CD4-positive, alpha-beta T cell treated with Interleukin-2 at 100 ng/mL for 4 hours (primary cell): ENCODE data around the gene CACNA1B.
"Not testable (repeated sequence)": the region's sequence is repeated elsewhere in the genome, so short reads cannot be mapped to it uniquely, and the experiment has no call there.

Experiments
- DNase-seq: peaks from one replicate; pipeline ENCODE4 v3.0.0-alpha.2; 2020; ENCODE audit warnings: low spot score

The CACNA1B gene

DNA sequence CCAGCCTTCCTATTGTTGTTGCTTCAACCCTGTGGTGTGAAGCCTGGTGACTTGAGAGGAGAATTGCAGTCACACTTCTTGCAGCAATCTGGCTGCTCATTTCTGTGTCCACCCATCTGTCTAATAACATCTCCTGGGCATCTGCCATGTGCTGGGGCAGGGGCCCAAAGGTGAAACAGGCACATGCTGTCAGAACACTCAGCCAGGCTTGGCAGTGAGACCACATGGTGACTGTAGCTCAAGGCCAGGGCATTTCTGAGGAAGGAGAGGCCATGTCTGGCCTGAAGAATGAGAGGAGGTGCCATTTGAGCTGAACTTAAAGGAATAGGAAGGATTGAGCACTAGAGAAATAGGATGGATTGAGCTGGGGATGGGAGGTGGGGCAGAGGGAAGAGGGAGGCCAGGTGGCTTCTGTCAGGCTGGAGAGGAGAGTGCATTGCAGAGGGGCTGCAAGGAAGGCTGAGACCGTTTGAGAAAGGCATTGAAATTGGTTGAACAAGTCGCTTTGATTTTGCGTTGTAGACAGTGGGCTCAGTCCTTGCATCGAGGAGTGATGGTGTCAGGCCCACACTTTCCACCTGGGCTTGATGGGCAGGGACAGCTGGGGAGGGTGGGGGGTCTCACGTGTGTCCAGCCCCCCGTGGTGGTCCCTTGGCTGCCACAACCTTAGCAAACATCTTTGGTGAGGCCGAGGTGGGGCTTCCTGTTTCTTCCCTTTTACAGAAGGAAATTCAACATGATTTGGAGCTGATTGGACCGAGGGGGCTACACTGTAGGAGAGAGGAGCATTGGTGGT, 222.4 kb downstream of the CACNA1B start:
- no peak for DNase-seq

DNA sequence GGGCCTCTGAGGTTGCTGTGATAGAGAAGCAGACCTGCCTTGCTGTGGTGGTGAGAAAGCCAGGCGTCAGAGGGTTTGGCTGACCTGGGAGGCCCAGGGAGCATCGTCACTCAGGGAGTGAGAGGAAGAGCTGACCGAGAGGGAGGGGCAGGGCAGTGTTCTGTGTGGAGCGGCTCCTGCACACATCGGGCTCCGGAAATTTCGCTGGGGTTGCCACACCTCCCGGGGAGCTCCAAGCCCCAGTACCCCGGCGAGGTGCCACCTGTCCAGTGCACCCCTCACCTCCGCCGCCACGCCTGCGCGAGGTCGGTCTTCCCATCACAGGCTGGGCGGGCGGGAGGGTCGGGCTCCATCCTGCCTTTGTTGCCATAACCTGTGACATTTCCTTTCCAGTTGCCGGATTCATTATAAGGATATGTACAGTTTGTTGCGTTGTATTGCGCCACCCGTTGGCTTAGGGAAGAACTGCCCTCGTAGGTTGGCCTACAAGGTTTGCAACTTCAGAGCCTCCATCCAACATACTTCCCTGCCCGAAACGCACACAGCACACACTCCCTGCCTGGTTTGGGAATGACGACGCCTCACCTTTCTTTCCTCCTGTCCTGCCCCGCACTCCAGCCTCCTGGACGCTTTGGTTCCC, 223.2 kb downstream of the CACNA1B start:
- DNase-seq = no peak

DNA sequence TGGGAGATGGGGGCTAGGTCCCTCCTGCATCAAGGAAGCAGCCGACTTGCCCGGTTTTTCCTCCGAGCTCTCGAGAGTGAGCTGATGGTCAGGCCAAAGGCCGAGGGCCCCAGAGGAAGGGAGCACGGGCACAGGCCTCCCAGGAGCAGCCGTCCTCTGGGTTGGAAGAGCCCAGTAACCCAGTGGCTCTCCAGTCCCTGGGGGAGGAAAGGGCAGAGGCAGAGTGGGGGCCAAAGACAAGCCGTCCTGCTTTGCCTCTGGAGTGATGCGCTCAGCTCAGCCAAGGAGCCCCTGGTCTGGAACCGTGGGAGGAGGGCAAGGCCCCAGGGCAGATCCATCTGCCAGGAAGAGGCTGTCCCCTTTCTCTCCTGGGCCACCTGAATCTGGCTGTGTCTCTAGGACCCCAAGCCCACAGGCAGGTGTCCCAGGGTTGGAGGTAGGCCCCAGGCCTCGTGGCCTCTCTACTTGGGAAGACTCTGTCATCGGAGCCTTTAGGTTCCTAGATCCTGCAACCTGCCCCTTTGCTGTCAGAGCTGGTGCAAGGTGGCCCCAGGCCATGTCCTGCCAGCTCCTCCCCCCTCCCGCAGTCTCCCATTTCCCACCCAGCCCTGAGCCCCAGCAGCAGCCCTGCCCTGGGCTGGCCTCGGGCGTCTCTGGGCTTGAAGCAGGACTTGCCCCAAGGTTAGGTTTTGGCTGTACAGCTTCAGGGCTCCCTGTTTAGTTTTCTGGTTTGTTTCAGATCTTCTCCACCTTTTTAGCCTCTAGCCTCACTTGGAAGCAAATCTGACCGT, 224.1 kb downstream of the CACNA1B start:
- no peak for DNase-seq

- no peak for DNase-seq
Observed at GRCh38 chr9:138102246-138103051, 224.9 kb downstream of the CACNA1B start.

DNA sequence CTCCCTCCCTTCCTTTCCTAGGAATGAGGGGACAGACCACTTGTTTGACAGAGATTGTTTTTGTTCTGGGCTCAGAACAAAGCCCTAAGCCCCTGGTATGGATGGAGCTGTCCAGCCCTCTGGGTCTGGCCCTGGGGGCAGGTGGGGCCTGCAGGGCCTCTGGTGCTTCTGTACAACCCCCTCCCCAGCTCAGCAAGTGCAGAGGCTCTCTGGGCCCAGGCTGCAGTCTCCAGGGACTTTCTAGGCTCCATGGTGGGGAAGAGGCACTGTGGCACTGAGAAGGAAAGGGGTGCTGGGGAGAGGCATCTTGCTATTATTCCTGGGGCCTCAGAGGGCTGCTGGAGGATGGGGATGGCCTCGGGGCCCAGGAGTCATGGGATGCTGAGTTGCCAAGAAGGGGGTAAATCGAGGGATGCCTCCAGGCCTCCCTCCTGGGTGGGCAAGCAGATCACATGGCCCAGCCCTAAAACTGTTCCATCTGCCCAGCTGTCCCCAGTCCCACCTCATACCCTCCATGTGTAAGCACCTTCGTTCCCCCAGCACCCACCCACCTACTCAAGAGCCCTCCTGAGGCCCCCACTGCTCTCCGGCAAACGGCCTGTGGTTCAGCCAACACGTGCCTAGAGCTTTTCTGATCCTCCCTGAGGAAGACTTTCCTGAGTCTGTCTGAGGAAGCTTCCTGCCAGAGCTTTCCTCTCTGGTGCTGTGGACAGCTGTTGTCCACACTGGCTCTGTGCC, 225.7 kb downstream of the CACNA1B start:
- no peak for DNase-seq

- DNase-seq = no peak
Observed at GRCh38 chr9:138103849-138104206, 226.2 kb downstream of the CACNA1B start.

- DNase-seq = no peak
Observed at GRCh38 chr9:138104251-138105122, 226.9 kb downstream of the CACNA1B start.

DNA sequence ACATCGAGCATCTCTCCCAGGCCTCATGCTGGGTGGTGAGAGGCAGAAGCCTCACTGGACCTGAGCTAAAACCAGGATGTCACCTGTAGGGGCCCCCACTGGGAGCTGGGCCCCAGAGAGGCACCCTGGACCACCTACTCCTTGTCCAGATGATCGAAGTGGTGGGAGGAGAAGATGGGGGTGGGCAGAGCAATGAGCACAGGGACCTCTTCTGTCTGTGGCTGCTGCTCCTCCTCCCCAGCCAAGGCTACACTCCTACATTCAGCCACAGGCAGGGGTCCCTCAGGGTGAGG, 227.5 kb downstream of the CACNA1B start:
- no peak for DNase-seq

- DNase-seq = no peak
Observed at GRCh38 chr9:138105561-138106505, 228.3 kb downstream of the CACNA1B start.

DNA sequence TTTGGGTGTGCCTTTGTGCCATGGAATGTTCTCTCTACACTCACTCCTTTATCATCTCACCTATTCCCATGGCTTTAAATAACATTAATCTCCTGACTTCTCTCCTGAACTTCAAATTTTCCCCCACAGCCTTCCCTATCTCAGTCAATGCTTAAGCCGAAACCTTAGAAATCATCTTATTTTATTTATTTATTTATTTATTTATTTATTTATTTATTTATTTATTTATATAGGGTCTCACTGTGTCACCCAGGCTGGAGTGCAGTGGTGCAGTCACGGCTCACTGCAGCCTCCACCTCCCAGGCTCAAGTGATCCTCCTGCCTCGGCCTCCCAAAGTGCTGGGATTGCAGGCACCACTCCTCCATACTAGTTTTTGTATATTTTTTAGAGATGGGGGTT, 229.5 kb downstream of the CACNA1B start:
- DNase-seq = not testable (repeated sequence)

- no peak for DNase-seq
Observed at GRCh38 chr9:138111607-138112006, 234.0 kb downstream of the CACNA1B start.

DNA sequence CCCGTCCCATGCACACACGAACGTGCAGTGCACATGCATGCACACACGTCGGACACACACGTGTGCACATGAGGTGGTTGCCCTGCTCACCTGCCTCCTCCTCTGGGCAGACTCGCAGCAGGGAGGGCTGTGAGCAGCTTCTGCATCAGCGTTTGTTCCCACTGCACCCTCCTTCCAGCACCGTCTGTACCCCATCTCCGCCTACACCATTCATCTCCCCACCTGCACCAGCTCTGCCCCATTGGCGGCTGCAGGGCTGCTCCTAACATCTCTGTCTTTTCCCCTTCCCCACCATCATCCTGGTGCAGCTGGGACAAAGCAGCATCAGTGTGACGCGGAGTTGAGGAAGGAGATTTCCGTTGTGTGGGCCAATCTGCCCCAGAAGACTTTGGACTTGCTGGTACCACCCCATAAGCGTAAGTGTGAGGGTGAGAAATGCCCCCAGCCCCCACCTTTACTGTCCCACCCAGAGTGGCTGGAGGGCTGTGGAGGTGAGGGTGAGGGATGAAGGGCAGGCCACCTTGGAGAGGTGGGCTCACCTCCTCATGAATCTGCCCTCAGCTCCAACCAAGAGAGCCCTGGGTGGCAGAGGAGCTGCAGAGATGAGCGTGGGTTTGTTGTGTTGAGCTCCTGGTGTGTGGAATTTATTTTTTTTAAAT, 234.6 kb downstream of the CACNA1B start:
- no peak for DNase-seq

- no peak for DNase-seq
Observed at GRCh38 chr9:138112791-138113600, 235.4 kb downstream of the CACNA1B start.

GRCh38 chr9:138113701-138114325, 236.2 kb downstream of the CACNA1B start:
- DNase-seq = not testable (repeated sequence)

GRCh38 chr9:138114501-138115245, 237.1 kb downstream of the CACNA1B start:
- DNase-seq = no peak

- no peak for DNase-seq
Observed at GRCh38 chr9:138115506-138115905, 237.9 kb downstream of the CACNA1B start.

GRCh38 chr9:138116521-138116920, 238.9 kb downstream of the CACNA1B start:
- DNase-seq = no peak
